Suprapubic skin (tissue), 4 donors: ENCODE measurements around the gene MICB.

ENCODE experiments used
- CTCF ChIP-seq, 2 donors: fragments of 200-600 bp in 1 of 2; fragments of 450-650 bp in 1 of 2; sonication (generic) in 1 of 2; IDR thresholded peaks; one replicate each; pipeline ENCODE4 v1.5.1; 2016 to 2019; ENCODE audit warnings: antibody characterized with exemption in 2 of 2, mild to moderate bottlenecking in 1 of 2, moderate library complexity in 1 of 2
- POLR2A ChIP-seq, 2 donors: fragments of 450-650 bp; IDR thresholded peaks; one replicate each; pipeline ENCODE4 v1.6.1; 2017; ENCODE audit warnings: antibody characterized with exemption in 2 of 2, mild to moderate bottlenecking in 2 of 2, moderate library complexity in 2 of 2
- POLR2AphosphoS5 ChIP-seq, 3 donors: sonication (generic); formaldehyde crosslinking; IDR thresholded peaks; one replicate each; pipeline ENCODE4 v1.6.1; 2017; ENCODE audit warnings: antibody characterized with exemption in 3 of 3

GRCh38 chr6:31548544-31548873 lies 50.6 kb downstream of the MICB start:
- TF ChIP-seq POLR2A (IDR thresholded peaks at IDR 0.05) (no peak), CTCF (IDR thresholded peaks at IDR 0.05) (no peak), POLR2AphosphoS5 (IDR thresholded peaks at IDR 0.05) (no peak)
